Neural crest cell (in vitro differentiated cells): Measurements from ENCODE around the gene GABRR3. TPM values are rescaled to one million over a fixed set of nuclear protein-coding genes. Genes with fewer than 3 reads are reported as not detected.

Experiments
- DNase-seq: peaks from one replicate; pipeline ENCODE4 v3.0.0; 2021; ENCODE audit warnings: low read depth, mixed read lengths, low spot score
- H3K27ac Mint-ChIP-seq: one replicate; pipeline ENCODE4 v1.8.0; 2021; ENCODE audit warnings: mild to moderate bottlenecking, mixed read lengths; ENCODE audit not compliant: unreplicated experiment
- H3K27me3 Mint-ChIP-seq: 2 replicates; pipeline ENCODE4 v1.8.0; 2021; ENCODE audit warnings: low read depth, mild to moderate bottlenecking, mixed read lengths
- H3K36me3 Mint-ChIP-seq: 2 replicates; pipeline ENCODE4 v1.8.0; 2021; ENCODE audit warnings: low read depth, mild to moderate bottlenecking, mixed read lengths
- H3K4me1 Mint-ChIP-seq: 2 replicates; pipeline ENCODE4 v1.8.0; 2021; ENCODE audit warnings: mixed read lengths
- H3K4me3 Mint-ChIP-seq: one replicate; pipeline ENCODE4 v1.8.0; 2021; ENCODE audit warnings: mild to moderate bottlenecking, mixed read lengths
- H3K9me3 Mint-ChIP-seq: 2 replicates; pipeline ENCODE4 v1.8.0; 2021; ENCODE audit warnings: mixed read lengths
- CTCF ChIP-seq: fragments of 200-600 bp; sonication (generic); conservative IDR thresholded peaks from 2 replicates; pipeline ENCODE4 v1.5.0; 2021; ENCODE audit warnings: antibody characterized with exemption, mild to moderate bottlenecking
- total RNA-seq: library from RNA; stranded (reverse); gene quantifications from 2 replicates; pipeline ENCODE4 v1.2.1, GENCODE V29; 2021

GABRR3 gene
- total RNA-seq, 1 donor from 2014 or later, result not detected

GRCh38 chr3:98057631-98058030 is 22.5 kb upstream of the GABRR3 start:
- TF ChIP-seq CTCF, result no peak
- H3K9me3 Mint-ChIP-seq, result no peaks in the 10 kb centered on the region
- H3K36me3 Mint-ChIP-seq, result no peaks in the 10 kb centered on the region
- no peak overlapping the region for H3K4me3 Mint-ChIP-seq
- H3K27me3 Mint-ChIP-seq, result peaks cover 7% of the 10 kb centered on the region
- H3K4me1 Mint-ChIP-seq, result no peaks in the 10 kb centered on the region
- DNase-seq, result no peak
- H3K27ac Mint-ChIP-seq, result no peak overlapping the region

- Mint-ChIP-seq H3K4me1 (no peaks in the 10 kb centered on the region), H3K27me3 (peaks cover 7% of the 10 kb centered on the region), H3K27ac (no peak overlapping the region), H3K4me3 (no peak overlapping the region), H3K36me3 (no peaks in the 10 kb centered on the region), H3K9me3 (no peaks in the 10 kb centered on the region)
- DNase-seq, result no peak
- no peak for TF ChIP-seq CTCF
Measured at GRCh38 chr3:98056035-98056434, 20.9 kb upstream of the GABRR3 start.

- H3K4me3 Mint-ChIP-seq, result no peak overlapping the region
- no peak overlapping the region for H3K27ac Mint-ChIP-seq
- no peak for DNase-seq
- no peaks in the 10 kb centered on the region for H3K36me3 Mint-ChIP-seq
- H3K4me1 Mint-ChIP-seq, result no peaks in the 10 kb centered on the region
- H3K9me3 Mint-ChIP-seq, result no peaks in the 10 kb centered on the region
- no peak for TF ChIP-seq CTCF
- H3K27me3 Mint-ChIP-seq, result no peaks in the 10 kb centered on the region
Measured at GRCh38 chr3:98049271-98049670, 14.2 kb upstream of the GABRR3 start.

GRCh38 chr3:98048586-98048985 is 13.5 kb upstream of the GABRR3 start:
- Mint-ChIP-seq H3K36me3 (no peaks in the 10 kb centered on the region), H3K27ac (no peak overlapping the region), H3K4me1 (no peaks in the 10 kb centered on the region), H3K4me3 (no peak overlapping the region), H3K9me3 (no peaks in the 10 kb centered on the region), H3K27me3 (no peaks in the 10 kb centered on the region)
- no peak for TF ChIP-seq CTCF
- DNase-seq, result no peak

GRCh38 chr3:98041350-98041749 is 6.2 kb upstream of the GABRR3 start:
- Mint-ChIP-seq H3K4me1 (peaks cover 3% of the 10 kb centered on the region), H3K27ac (no peak overlapping the region), H3K27me3 (peaks cover 27% of the 10 kb centered on the region), H3K36me3 (peaks cover 2% of the 10 kb centered on the region), H3K9me3 (peaks cover 7% of the 10 kb centered on the region), H3K4me3 (no peak overlapping the region)
- DNase-seq, result no peak
- no peak for TF ChIP-seq CTCF
